ENCODE results near the gene HTR6. TPM values are rescaled to one million over a fixed set of nuclear protein-coding genes. Genes with fewer than 3 reads are reported as not detected.

Gene HTR6
- total RNA-seq, 2 experiments from 2014 or later = not detected

DNA sequence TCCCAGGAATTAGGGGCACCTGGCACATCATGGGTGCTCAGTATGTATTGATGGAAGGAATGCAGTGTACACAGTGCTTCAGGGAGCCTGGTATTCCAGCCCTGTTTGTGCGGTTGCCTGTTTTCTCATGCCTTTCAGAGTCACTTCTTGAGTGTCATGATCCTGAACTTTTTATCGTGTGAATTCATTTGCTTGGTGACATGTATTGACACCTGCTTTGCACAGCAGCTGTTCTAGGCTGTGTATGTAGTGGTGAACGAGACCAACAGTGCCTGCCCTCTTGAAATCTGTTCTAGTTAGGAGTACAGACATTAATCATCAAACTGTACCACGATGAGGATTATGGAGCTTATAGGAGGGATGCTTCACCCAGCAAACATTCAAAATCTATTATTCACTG, 6.1 kb downstream of the HTR6 start:
- TF ChIP-seq, protein P1, sequence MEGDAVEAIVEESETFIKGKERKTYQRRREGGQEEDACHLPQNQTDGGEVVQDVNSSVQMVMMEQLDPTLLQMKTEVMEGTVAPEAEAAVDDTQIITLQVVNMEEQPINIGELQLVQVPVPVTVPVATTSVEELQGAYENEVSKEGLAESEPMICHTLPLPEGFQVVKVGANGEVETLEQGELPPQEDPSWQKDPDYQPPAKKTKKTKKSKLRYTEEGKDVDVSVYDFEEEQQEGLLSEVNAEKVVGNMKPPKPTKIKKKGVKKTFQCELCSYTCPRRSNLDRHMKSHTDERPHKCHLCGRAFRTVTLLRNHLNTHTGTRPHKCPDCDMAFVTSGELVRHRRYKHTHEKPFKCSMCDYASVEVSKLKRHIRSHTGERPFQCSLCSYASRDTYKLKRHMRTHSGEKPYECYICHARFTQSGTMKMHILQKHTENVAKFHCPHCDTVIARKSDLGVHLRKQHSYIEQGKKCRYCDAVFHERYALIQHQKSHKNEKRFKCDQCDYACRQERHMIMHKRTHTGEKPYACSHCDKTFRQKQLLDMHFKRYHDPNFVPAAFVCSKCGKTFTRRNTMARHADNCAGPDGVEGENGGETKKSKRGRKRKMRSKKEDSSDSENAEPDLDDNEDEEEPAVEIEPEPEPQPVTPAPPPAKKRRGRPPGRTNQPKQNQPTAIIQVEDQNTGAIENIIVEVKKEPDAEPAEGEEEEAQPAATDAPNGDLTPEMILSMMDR (conservative IDR thresholded peaks at IDR 0.05; ENCODE audit: low read length) = no peak
- no peak for TF ChIP-seq EZH2phosphoT487 (IDR thresholded peaks at IDR 0.05; ENCODE audit: borderline replicate concordance, low read depth, low read length)
- Histone ChIP-seq H4K20me1 (ENCODE audit: insufficient read depth, low read length) (no peaks in the 10 kb centered on the region), H3K4me3 (ENCODE audit: low read depth, low read length, poor library complexity, severe bottlenecking) (no peak overlapping the region), H3K27ac (ENCODE audit: low read depth, low read length, poor library complexity, severe bottlenecking) (no peak overlapping the region), H3K79me2 (ENCODE audit: insufficient read depth, low read depth, low read length) (no peaks in the 10 kb centered on the region), H3K9me2 (ENCODE audit: insufficient read depth, low read length) (no peaks in the 10 kb centered on the region), H3K9me3 (ENCODE audit: low read length) (no peaks in the 10 kb centered on the region), H2AFZ (ENCODE audit: low read length) (no peak overlapping the region), H3K36me3 (ENCODE audit: insufficient read depth, low read length) (no peaks in the 10 kb centered on the region), H3K4me1 (ENCODE audit: insufficient read depth, low read length, poor library complexity, severe bottlenecking) (no peaks in the 10 kb centered on the region), H3K4me2 (ENCODE audit: low read length) (no peak overlapping the region)
- ChIA-PET POLR2A (interaction anchor here (0.6 kb wide), 1 partner anchor 74 kb away, joined by 3 read pairs; a partner anchor contains a TSS), CTCF (ENCODE audit: unreplicated experiment) (no interaction called here)
- intact Hi-C loops (cut with micrococcal nuclease; ENCODE audit: unreplicated experiment) = no loop called here
- no TSS peak for BruUV-seq (replicated peaks)
- DNase-seq (ENCODE audit: low spot score) = no peak

- no peak overlapping the region for H3K27ac ChIP-seq (ENCODE audit: low read depth, low read length, poor library complexity, severe bottlenecking)
- H3K4me1 ChIP-seq (ENCODE audit: insufficient read depth, low read length, poor library complexity, severe bottlenecking) = no peaks in the 10 kb centered on the region
- H3K4me2 ChIP-seq (ENCODE audit: low read length) = no peak overlapping the region
- H4K20me1 ChIP-seq (ENCODE audit: insufficient read depth, low read length) = no peaks in the 10 kb centered on the region
- no peaks in the 10 kb centered on the region for H3K79me2 ChIP-seq (ENCODE audit: insufficient read depth, low read depth, low read length)
- no peak for DNase-seq (ENCODE audit: low spot score)
- BruUV-seq (replicated peaks) = no TSS peak
- ChIA-PET POLR2A (interaction anchor here (0.6 kb wide), 1 partner anchor 1909 kb away, joined by 4 read pairs; no protein-coding TSS in a partner anchor), CTCF (ENCODE audit: unreplicated experiment) (no interaction called here)
- TF ChIP-seq, protein P1 (conservative IDR thresholded peaks at IDR 0.05; ENCODE audit: low read length) = no peak
- TF ChIP-seq EZH2phosphoT487 (IDR thresholded peaks at IDR 0.05; ENCODE audit: borderline replicate concordance, low read depth, low read length) = no peak
- H3K9me3 ChIP-seq (ENCODE audit: low read length) = no peaks in the 10 kb centered on the region
- intact Hi-C loops (cut with micrococcal nuclease; ENCODE audit: unreplicated experiment) = no loop called here
- no peaks in the 10 kb centered on the region for H3K36me3 ChIP-seq (ENCODE audit: insufficient read depth, low read length)
- H3K9me2 ChIP-seq (ENCODE audit: insufficient read depth, low read length) = no peaks in the 10 kb centered on the region
- no peak overlapping the region for H2AFZ ChIP-seq (ENCODE audit: low read length)
- no peak overlapping the region for H3K4me3 ChIP-seq (ENCODE audit: low read depth, low read length, poor library complexity, severe bottlenecking)
Measured at GRCh38 chr1:19672237-19672636, 7.6 kb downstream of the HTR6 start.

GRCh38 chr1:19675797-19676196, 11.1 kb downstream of the HTR6 start:
- H3K4me3 ChIP-seq (ENCODE audit: low read depth, low read length, poor library complexity, severe bottlenecking) = no peak overlapping the region
- H3K9me3 ChIP-seq (ENCODE audit: low read length) = no peaks in the 10 kb centered on the region
- H2AFZ ChIP-seq (ENCODE audit: low read length) = no peak overlapping the region
- intact Hi-C loops (cut with micrococcal nuclease; ENCODE audit: unreplicated experiment) = no loop called here
- POLR2A ChIA-PET = no interaction called here
- H3K9me2 ChIP-seq (ENCODE audit: insufficient read depth, low read length) = no peaks in the 10 kb centered on the region
- H4K20me1 ChIP-seq (ENCODE audit: insufficient read depth, low read length) = no peaks in the 10 kb centered on the region
- no peak for DNase-seq (ENCODE audit: low spot score)
- no peak overlapping the region for H3K27ac ChIP-seq (ENCODE audit: low read depth, low read length, poor library complexity, severe bottlenecking)
- CTCF ChIA-PET (ENCODE audit: unreplicated experiment) = no interaction called here
- no peak overlapping the region for H3K4me2 ChIP-seq (ENCODE audit: low read length)
- no TSS peak for BruUV-seq (replicated peaks)
- H3K79me2 ChIP-seq (ENCODE audit: insufficient read depth, low read depth, low read length) = no peaks in the 10 kb centered on the region
- TF ChIP-seq, protein P1 (conservative IDR thresholded peaks at IDR 0.05; ENCODE audit: low read length) = no peak
- TF ChIP-seq EZH2phosphoT487 (IDR thresholded peaks at IDR 0.05; ENCODE audit: borderline replicate concordance, low read depth, low read length) = no peak
- no peaks in the 10 kb centered on the region for H3K4me1 ChIP-seq (ENCODE audit: insufficient read depth, low read length, poor library complexity, severe bottlenecking)
- no peaks in the 10 kb centered on the region for H3K36me3 ChIP-seq (ENCODE audit: insufficient read depth, low read length)

All from OCI-LY7 (cell line).